Transverse colon (tissue), 4 donors: Measurements from ENCODE around the gene PPFIA1.

Experiments used
- EP300 ChIP-seq: sonication (generic); formaldehyde crosslinking; IDR thresholded peaks from one replicate; pipeline ENCODE4 v1.6.1; 2017; ENCODE audit warnings: antibody characterized with exemption, low read depth
- POLR2AphosphoS5 ChIP-seq, 3 donors: sonication (generic); formaldehyde crosslinking; IDR thresholded peaks; one replicate each; pipeline ENCODE4 v1.6.1; 2016; ENCODE audit warnings: antibody characterized with exemption in 3 of 3
- TF ChIP-seq, protein P1 (sequence below), 5 experiments: fragments of 200-600 bp in 3 of 5; fragments of 450-650 bp in 2 of 5; sonication (generic) in 3 of 5; IDR thresholded peaks; 1 replicate in 2 of 5; 2 replicates in 3 of 5; pipeline ENCODE4 v1.5.1; 2016 to 2017; ENCODE audit warnings: antibody characterized with exemption in 5 of 5, inconsistent platforms in 3 of 5, mild to moderate bottlenecking in 2 of 5, moderate library complexity in 1 of 5

DNA sequence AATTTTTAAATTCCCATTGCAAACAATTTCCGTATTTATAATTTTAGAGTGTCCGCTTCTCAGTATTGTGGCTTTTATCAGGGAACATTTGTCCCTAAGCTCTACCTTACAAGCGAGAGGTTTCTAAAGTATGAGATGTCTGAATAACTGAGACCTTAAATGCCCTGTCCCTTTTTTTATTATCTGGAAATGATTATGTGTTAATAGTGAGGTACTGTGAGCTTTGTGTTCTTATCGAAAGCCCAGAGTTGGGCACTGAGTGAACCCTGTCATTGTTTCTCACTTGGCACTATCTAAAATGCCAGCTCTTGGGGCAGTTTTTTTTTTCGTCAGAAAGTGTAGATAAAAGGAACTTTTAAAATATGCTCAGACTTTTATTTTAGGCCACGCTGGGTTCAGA lies 137.3 kb downstream of the PPFIA1 start:
- TF ChIP-seq, protein P1, sequence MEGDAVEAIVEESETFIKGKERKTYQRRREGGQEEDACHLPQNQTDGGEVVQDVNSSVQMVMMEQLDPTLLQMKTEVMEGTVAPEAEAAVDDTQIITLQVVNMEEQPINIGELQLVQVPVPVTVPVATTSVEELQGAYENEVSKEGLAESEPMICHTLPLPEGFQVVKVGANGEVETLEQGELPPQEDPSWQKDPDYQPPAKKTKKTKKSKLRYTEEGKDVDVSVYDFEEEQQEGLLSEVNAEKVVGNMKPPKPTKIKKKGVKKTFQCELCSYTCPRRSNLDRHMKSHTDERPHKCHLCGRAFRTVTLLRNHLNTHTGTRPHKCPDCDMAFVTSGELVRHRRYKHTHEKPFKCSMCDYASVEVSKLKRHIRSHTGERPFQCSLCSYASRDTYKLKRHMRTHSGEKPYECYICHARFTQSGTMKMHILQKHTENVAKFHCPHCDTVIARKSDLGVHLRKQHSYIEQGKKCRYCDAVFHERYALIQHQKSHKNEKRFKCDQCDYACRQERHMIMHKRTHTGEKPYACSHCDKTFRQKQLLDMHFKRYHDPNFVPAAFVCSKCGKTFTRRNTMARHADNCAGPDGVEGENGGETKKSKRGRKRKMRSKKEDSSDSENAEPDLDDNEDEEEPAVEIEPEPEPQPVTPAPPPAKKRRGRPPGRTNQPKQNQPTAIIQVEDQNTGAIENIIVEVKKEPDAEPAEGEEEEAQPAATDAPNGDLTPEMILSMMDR (IDR thresholded peaks at IDR 0.05) = no peak
- TF ChIP-seq POLR2AphosphoS5 (IDR thresholded peaks at IDR 0.05) (no peak), EP300 (no peak)
